ENCODE data around the gene PACS2.

- no peak for TF ChIP-seq CTCF (IDR thresholded peaks at IDR 0.05)
- TF ChIP-seq POLR2A (IDR thresholded peaks at IDR 0.05) = no peak
Observed at GRCh38 chr14:105436402-105436801, 121.9 kb downstream of the PACS2 start.
